HG02943 (cell line): ENCODE results near the gene ARMC6.

Experiments
- ATAC-seq: cut with Tn5 transposase; IDR thresholded peaks from one replicate; pipeline ENCODE4 v1.9.1; 2021; ENCODE audit warnings: mild to moderate bottlenecking, low read depth, moderate library complexity; ENCODE audit not compliant: unreplicated experiment

Gene ARMC6

DNA sequence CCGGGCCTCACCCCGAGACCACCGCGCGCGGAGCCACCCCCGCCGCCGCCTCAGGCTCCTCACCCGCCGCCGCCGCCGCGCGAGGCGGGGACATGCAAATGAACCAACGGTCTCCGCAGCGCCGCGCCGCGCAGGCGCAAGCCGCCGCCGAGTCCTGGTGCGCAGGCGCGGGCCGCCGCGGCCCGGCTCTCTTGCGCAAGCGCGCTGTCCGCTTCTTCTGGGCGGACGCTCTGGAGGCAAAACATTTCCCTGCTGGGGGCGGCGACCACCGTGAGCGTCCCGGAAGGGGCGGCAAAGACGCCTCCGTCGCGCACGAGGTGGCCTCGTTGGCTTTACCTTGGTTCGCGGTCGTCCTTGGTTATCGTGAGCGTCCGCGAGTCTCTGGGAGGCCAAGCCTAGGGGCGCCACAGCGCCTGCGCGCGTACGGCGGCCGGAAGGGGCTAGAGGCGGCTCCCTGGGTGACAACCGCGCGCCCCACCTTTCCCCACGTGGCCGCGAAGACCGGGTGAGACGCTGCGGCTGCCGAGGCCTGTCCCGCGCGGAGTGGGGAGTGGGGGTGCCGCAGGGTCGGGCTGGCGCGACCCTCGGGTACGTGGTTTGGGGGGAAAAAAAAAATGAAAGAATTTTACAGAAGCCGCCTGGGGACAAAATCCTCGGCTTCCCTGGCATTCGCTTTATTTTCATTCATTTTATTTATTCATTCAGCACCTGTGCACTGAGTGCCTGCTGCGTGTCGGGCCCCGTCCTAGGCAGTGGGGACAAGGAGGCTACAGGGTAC is at the start of gene ARMC6, which contains the start of gene SUGP2:
Gene ARMC6 (plus strand): TSS at position 178 of the 778 bp plus-strand sequence. CDS start 607 bp downstream, outside the sequence.
Gene SUGP2 (minus strand): TSS at position 92 of the 778 bp plus-strand sequence. CDS start 2,446 bp downstream, outside the sequence.
- ATAC-seq, result peak; percentile 58

DNA sequence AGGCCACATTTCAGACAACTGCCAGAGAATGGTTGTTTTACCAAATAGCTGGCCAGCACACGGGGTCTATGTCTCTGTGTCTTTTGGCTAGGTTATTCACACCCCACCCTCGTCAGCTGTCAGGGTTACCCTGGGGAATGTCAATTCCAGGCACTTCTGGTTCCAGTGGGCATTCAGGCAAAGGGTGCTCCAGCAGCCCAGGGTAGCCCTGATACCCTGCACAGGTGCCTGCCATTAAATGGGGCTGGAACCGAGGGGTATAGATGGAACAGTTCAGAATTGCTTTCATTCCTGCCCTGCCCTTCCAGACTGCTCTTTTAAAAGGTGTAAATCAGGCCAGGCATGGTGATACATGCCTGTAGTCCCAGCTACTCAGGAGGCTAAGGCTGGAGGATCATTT is 49.2 kb upstream of the ARMC6 start:
- ATAC-seq, result no peak

DNA sequence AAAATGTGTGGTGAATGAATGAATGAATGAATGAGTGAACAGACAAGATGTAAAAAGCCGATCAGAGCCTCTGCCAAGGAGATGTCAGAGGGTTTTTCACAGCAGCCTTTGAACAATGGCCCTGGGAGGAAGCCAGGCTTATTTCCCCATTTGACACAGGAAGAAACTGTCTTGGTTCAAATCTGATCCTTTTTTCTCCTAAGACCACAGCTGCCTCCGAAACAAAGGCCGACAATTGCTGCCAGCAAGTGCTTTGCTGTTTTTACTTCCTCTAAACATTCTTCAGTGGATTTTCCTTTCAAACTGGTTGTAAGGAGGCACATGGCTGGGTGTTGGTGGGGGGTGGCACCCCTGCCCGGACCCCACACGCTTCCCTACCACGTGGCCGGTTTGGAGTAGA is 48.1 kb upstream of the ARMC6 start:
- ATAC-seq, result no peak

DNA sequence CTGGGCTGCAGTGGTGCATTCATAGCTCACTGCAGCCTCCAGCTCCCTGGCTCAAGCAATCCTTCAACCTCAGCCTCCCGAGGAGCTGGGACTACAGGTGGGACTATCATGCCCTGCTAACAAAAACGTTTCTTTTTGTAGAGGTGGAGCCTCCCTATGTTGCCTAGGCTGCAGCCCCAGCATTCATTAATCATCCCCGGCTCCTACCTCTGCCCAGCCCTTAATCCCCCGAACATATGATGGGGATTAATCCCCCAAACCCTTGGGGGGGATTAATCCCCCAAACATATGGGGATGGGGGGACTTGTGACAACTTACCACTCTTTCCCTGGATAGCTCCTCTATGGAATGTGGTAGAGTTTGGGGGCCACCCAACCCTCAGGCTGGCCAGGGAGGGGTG is 45.9 kb upstream of the ARMC6 start:
- ATAC-seq, result no peak

DNA sequence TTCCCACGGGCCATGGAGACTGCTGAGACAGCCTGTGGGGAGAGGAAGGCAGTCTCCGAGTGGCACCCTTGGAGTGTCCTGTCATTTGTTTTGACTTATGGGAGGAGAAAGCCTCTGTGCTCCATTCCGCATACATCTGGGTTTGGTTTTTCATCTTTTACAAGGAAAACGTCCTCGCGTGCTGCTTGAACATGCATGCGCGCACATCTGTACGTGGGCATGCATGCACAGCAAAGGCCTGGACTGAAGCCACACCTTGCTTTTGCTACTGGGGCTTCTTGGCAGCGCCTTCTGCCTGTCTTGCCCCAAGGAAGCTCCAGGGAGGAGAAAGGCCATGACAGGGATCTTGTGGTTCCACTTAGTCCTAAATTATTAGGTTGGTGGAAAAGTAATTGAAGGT is 44.1 kb upstream of the ARMC6 start:
- no peak for ATAC-seq

- no peak for ATAC-seq
These were observed 43.2 kb upstream of the ARMC6 start for GRCh38 chr19:18990128-18990708.

GRCh38 chr19:18991006-18991405 is 42.4 kb upstream of the ARMC6 start:
- ATAC-seq, result no peak

GRCh38 chr19:18991468-18991867 is 41.9 kb upstream of the ARMC6 start:
- ATAC-seq, result no peak

GRCh38 chr19:18992696-18993095 is 40.7 kb upstream of the ARMC6 start:
- no peak for ATAC-seq

DNA sequence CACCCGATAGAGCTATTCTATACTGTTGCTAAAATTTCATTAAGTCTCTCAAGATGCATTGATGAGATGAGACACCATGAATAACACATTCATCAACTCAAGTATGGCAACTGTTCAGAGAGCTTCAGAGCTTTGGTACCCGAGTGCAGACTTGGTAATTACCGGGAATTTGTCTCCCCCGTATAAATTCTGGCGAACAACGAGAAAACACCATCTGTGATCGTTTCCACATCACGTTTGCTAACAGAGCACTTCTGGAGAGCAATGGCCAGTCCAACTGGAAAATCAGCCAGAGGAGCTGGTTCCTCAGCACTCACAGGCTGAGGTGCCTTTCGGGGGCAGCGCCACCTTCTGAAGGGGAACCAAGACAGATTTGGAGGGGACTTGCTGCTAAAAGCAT is 40.3 kb upstream of the ARMC6 start:
- no peak for ATAC-seq

GRCh38 chr19:18995804-18996241 is 37.6 kb upstream of the ARMC6 start:
- no peak for ATAC-seq

- ATAC-seq, result no peak
These were observed 37.1 kb upstream of the ARMC6 start for GRCh38 chr19:18996351-18996750.

DNA sequence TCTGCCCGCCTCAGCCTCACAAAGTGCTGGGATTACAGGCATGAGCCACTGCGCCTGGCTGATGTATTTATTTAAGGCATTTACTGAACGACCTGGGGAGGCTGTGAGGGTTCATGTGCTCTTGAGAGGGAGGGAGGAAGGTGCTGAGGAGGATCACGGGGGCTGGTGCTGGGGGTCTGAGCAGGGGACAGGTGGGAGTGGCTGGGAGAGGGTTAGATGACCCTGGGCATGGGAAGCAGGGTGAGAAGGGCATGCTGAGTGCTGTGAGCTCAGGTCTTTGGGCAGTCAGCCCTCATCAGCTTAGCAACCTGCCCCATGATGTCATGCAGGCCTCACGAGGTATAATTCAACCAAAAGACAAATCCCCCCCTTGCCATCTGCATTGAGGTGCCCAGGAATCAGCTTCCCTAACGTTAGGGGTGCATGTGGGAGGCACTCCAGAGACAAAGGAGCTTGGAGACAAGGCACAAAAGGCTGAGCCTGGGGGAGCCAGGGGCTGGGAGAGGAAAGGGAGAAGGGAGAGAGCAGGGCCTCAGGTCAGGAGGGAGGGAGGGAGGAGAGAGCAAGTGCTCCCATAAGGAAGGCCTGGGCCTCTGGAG is 36.5 kb upstream of the ARMC6 start:
- ATAC-seq, result no peak

GRCh38 chr19:18998276-18998675 is 35.1 kb upstream of the ARMC6 start:
- no peak for ATAC-seq

DNA sequence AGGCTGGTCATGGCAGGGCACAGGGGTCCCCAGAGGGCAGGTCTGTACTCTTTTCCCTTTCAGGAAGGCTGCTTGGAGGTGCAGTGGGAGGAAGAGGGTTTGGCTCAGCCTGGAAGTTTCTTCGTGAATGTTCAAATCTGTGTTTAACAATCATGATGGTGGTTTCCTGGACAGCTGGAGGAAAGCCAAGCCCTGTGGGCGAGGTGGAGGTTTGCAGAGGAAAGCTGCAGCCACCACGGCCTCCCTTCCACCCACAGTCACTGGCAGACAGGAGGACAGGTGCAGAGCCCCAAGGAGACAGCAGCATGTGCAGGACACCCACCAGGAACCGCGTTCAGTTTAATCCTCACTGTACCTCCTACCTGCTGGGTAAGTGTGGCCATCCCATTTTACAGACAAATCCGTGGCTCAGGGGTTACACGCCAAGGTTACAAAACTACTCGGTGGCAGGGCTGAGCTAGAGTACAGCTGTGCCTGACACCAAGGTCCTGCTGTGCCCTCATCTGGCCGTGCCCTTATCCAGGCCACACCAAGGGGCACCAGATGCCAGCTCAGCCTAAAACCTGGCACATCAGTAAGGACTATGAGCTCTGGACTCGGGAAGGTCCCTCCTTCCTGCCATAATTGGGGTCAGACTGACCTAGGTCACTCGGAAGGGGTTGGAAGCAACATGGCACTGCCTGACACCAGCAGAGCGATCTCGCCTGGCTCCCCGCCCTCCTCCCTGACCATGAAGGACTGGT is 34.2 kb upstream of the ARMC6 start:
- ATAC-seq, result no peak

GRCh38 chr19:18999896-19000620 is 33.3 kb upstream of the ARMC6 start:
- ATAC-seq, result no peak

GRCh38 chr19:19004144-19004543 is 29.3 kb upstream of the ARMC6 start:
- ATAC-seq, result no peak

DNA sequence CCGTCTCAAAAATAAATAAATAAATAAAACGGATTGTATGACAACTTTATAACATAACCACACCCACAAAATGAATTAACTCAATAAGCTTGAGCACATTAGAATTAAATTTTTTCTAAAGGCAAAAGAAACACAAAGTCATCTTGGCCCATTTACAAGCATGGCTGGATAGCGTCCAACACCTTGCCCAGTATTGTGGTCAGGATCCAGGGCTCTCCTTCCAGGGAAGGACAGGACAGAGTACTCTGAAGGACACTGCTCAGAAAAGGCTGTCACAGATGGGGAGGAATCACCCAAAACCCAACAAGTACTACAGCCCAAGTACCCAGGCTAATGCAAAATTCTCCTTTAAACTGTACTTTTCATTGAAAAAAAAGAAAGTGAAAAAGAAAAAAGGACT is 27.2 kb upstream of the ARMC6 start:
- no peak for ATAC-seq

DNA sequence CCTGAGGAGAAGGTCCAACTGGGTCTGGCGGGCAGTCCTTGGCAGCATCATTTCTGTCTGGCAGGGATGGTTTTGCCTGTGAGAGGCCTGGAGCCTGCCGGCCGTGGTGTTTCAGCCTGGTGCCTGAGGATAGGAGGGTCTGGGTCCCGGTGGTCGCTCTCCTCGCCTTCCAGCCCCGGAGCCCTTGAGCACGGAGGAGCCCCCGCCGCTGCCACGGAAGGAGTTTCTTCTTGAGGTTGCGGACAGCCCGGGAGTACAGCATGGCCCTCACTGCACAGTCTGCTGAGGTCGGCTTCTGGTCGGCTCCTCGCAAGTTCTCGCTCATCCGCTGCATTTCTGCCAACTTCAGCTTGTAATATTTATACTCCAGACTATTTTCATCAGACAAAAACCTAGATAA is 23.5 kb upstream of the ARMC6 start:
- no peak for ATAC-seq

- no peak for ATAC-seq
These were observed 22.9 kb upstream of the ARMC6 start for GRCh38 chr19:19010551-19010950.
